Measurements from ENCODE around the gene GXYLT2.

GXYLT2 gene

GRCh38 chr3:73009008-73009407 is 121.2 kb downstream of the GXYLT2 start:
- no peak for DNase-seq (ENCODE audit: low read depth in 2 of 2, low spot score in 1 of 2)

GRCh38 chr3:73009750-73010149 is 121.9 kb downstream of the GXYLT2 start:
- no peak for DNase-seq (ENCODE audit: low read depth in 2 of 2, low spot score in 1 of 2)

- DNase-seq (ENCODE audit: low read depth in 2 of 2, low spot score in 1 of 2) = no peak
These were observed 122.3 kb downstream of the GXYLT2 start for GRCh38 chr3:73010158-73010557.

GRCh38 chr3:73018298-73018697 is 130.5 kb downstream of the GXYLT2 start:
- no peak for DNase-seq (ENCODE audit: low read depth in 2 of 2, low spot score in 1 of 2)

GRCh38 chr3:73018790-73019441 is 131.1 kb downstream of the GXYLT2 start:
- no peak for DNase-seq (ENCODE audit: low read depth in 2 of 2, low spot score in 1 of 2)

GRCh38 chr3:73021301-73021835 is 133.5 kb downstream of the GXYLT2 start:
- no peak for DNase-seq (ENCODE audit: low read depth in 2 of 2, low spot score in 1 of 2)

GRCh38 chr3:73024836-73025235 is 137.0 kb downstream of the GXYLT2 start:
- no peak for DNase-seq (ENCODE audit: low read depth in 2 of 2, low spot score in 1 of 2)

GRCh38 chr3:73026111-73026759 is 138.4 kb downstream of the GXYLT2 start:
- DNase-seq (ENCODE audit: low read depth in 2 of 2, low spot score in 1 of 2) = no peak
